K562 (cell line): ENCODE measurements around the gene MMUT. TPM values are rescaled to one million over a fixed set of nuclear protein-coding genes. Genes with fewer than 3 reads are reported as not detected.

ENCODE experiments used
- ATAC-seq: fragments of 200-7000 bp; cut with Tn5 transposase; 3 replicates; pipeline ENCODE4 v1.9.1; 2020; ENCODE audit warnings: moderate library complexity
- Bru-seq: library from RNA; stranded (reverse); fragments of 400-500 nt; gene quantifications from one replicate; lab custom pipeline; 2021; lab: Mats Ljungman, UMichigan
- BruChase-seq, 2 experiments: library from RNA; stranded (reverse); fragments of 400-500 nt; gene quantifications; one replicate each; lab custom pipeline; 2021; lab: Mats Ljungman, UMichigan
- BruUV-seq: library from RNA; stranded (reverse); fragments of 400-500 nt; replicated peaks from 2 replicates; lab custom pipeline; 2021; lab: Mats Ljungman, UMichigan
- CTCF ChIA-PET: fragments of 300-600 bp; formaldehyde crosslinking; extraction: SDS; loops from one replicate; lab custom pipeline; 2021; ENCODE audit warnings: low intra/inter-chr PET ratio; lab: Yijun Ruan, JAX
- POLR2A ChIA-PET: fragments of 300-600, 350-650 bp; sonication (Branson Sonifier 250); formaldehyde crosslinking; extraction: SDS; loops from one replicate; lab custom pipeline; 2021; ENCODE audit warnings: antibody characterized with exemption, inconsistent platforms; lab: Yijun Ruan, JAX
- DNase-seq, 4 experiments: peaks; one replicate each; pipeline versions ENCODE4 v3.0.0 to v3.0.0-alpha.2; 2011 to 2018; ENCODE audit warnings: low spot score in 3 of 4, mixed read lengths in 3 of 4; ENCODE audit errors: extremely low read depth in 1 of 4
- FAIRE-seq: peaks from 2 replicates; lab custom pipeline; 2011; peaks lifted over from hg19 to GRCh38; lab: Jason Lieb, UNC
- H2AFZ ChIP-seq: 2 replicates; pipeline ENCODE4 v1.6.0; 2011; ENCODE audit warnings: low read depth, low read length, control low read depth, inconsistent platforms
- H3K27ac ChIP-seq: fragments of 200-600 bp; 3 replicates; pipeline ENCODE4 v1.8.0; 2011; ENCODE audit warnings: low read depth, mild to moderate bottlenecking, control low read depth, inconsistent platforms, low read length, moderate library complexity, mixed read lengths; ENCODE audit errors: extremely low read depth
- H3K27me3 ChIP-seq, 2 experiments: fragments of 300-600 bp in 1 of 2; 2 replicates in 1 of 2; 3 replicates in 1 of 2; pipeline versions ENCODE4 v1.6.0 to v1.8.0; 2011; ENCODE audit warnings: inconsistent platforms in 2 of 2, low read length in 2 of 2, mild to moderate bottlenecking in 1 of 2, mixed read lengths in 1 of 2, moderate library complexity in 1 of 2; ENCODE audit not compliant: control insufficient read depth in 2 of 2, insufficient read depth in 2 of 2
- H3K36me3 ChIP-seq: fragments of 300-600 bp; 3 replicates; pipeline ENCODE4 v1.8.0; 2011; ENCODE audit warnings: mild to moderate bottlenecking, low read length, inconsistent platforms; ENCODE audit not compliant: control insufficient read depth, insufficient read depth
- H3K4me1 ChIP-seq, 2 experiments: fragments of 200-600 bp in 1 of 2; replicated peaks in 1 of 2; 2 replicates in 1 of 2; 3 replicates in 1 of 2; pipeline versions ENCODE4 v1.5.1 to v1.8.0; 2011; ENCODE audit warnings: inconsistent platforms in 2 of 2, low read length in 2 of 2, mild to moderate bottlenecking in 1 of 2, mixed read lengths in 1 of 2, moderate library complexity in 1 of 2; ENCODE audit not compliant: control insufficient read depth in 2 of 2, insufficient read depth in 2 of 2
- H3K4me2 ChIP-seq: 2 replicates; pipeline ENCODE4 v1.6.1; 2011; ENCODE audit warnings: low read length, control low read depth, inconsistent platforms, mixed read lengths; ENCODE audit not compliant: insufficient read depth
- H3K4me3 ChIP-seq: fragments of 200-600 bp; sonication (generic), shearing (Covaris generic); 2 replicates; pipeline ENCODE4 v1.5.1; 2016; ENCODE audit warnings: control low read depth, inconsistent platforms
- H3K79me2 ChIP-seq: fragments of 200-600 bp; 3 replicates; pipeline ENCODE4 v1.8.0; 2011; ENCODE audit warnings: low read length, inconsistent platforms; ENCODE audit not compliant: control insufficient read depth, insufficient read depth
- H3K9ac ChIP-seq, 2 experiments: 2 replicates each; pipeline versions ENCODE4 v1.6.0 to v1.6.1; 2011; ENCODE audit warnings: low read depth in 2 of 2, low read length in 2 of 2, control low read depth in 1 of 2, inconsistent platforms in 1 of 2, mild to moderate bottlenecking in 1 of 2, mixed read lengths in 1 of 2; ENCODE audit not compliant: insufficient read depth in 1 of 2
- H3K9me1 ChIP-seq: one replicate; pipeline ENCODE4 v1.6.0; 2011; ENCODE audit warnings: inconsistent platforms, mild to moderate bottlenecking, low read length, moderate library complexity; ENCODE audit not compliant: control insufficient read depth, insufficient read depth
- H3K9me3 ChIP-seq: replicated peaks from 2 replicates; pipeline ENCODE4 v1.5.1; 2011; ENCODE audit warnings: low read depth, low read length, inconsistent platforms; ENCODE audit not compliant: control insufficient read depth, insufficient read depth
- H4K20me1 ChIP-seq: replicated peaks from 2 replicates; pipeline ENCODE4 v1.6.1; 2011; ENCODE audit warnings: low read length, inconsistent platforms, mixed read lengths; ENCODE audit not compliant: control insufficient read depth, insufficient read depth
- ARNT ChIP-seq, 2 experiments: fragments of 450-650 bp; IDR thresholded peaks; 2 replicates each; pipeline ENCODE4 v1.6.1; 2016; ENCODE audit warnings: mild to moderate bottlenecking in 1 of 2
- ETS2 ChIP-seq: IDR thresholded peaks from 2 replicates; pipeline ENCODE4 v1.6.1; 2016; ENCODE audit warnings: borderline replicate concordance, missing genetic modification characterization, mild to moderate bottlenecking, moderate library complexity, missing compliant biosample characterization; ENCODE audit not compliant: poor library complexity, severe bottlenecking
- HOXB6 ChIP-seq: fragments of 250-450 bp; sonication (Bioruptor Pico); IDR thresholded peaks from 2 replicates; pipeline ENCODE4 v1.5.1; 2022; ENCODE audit warnings: mild to moderate bottlenecking, borderline replicate concordance
- KDM4B ChIP-seq, 2 experiments: fragments of 450-650 bp in 1 of 2; sonication (generic) in 1 of 2; IDR thresholded peaks; 2 replicates each; pipeline ENCODE4 v1.6.1; 2016 to 2017; ENCODE audit warnings: borderline replicate concordance in 2 of 2, antibody characterized with exemption in 1 of 2, low read depth in 1 of 2, mild to moderate bottlenecking in 1 of 2
- KLF10 ChIP-seq: fragments of 250-450 bp; sonication (Bioruptor Pico); IDR thresholded peaks from 2 replicates; pipeline ENCODE4 v1.6.1; 2021; ENCODE audit warnings: matching md5 sums
- NR2C1 ChIP-seq, 2 experiments: fragments of 450-650 bp; IDR thresholded peaks; 2 replicates each; pipeline ENCODE4 v1.6.1; 2017; ENCODE audit warnings: mild to moderate bottlenecking in 2 of 2, antibody characterized with exemption in 1 of 2, inconsistent platforms in 1 of 2, missing compliant biosample characterization in 1 of 2, missing genetic modification characterization in 1 of 2
- SIN3B ChIP-seq: fragments of 450-650 bp; IDR thresholded peaks from 2 replicates; pipeline ENCODE4 v1.6.1; 2017; ENCODE audit warnings: low read depth, mild to moderate bottlenecking, moderate library complexity
- WGBS: fragments of 100-300 bp; shearing (Covaris generic); methylation state at CpG from one replicate; pipeline ENCODE4 v1.1.6; 2016; ENCODE audit warnings: low coverage, mixed read lengths; ENCODE audit not compliant: insufficient coverage; ENCODE audit errors: missing lambda C conversion rate; 5-methylcytosine and 5-hydroxymethylcytosine counted together
- in situ Hi-C: fragments of 300-500 bp; cut with MboI; formaldehyde crosslinking; loops from 4 replicates; pipeline ENCODE4 v1.15.0; 2018; ENCODE audit warnings: inconsistent platforms, mixed read lengths
- intact Hi-C: fragments of 100-400 bp; cut with micrococcal nuclease; formaldehyde crosslinking; loops from 2 replicates; pipeline ENCODE4 v1.14.2; 2022
- long read RNA-seq, 3 experiments: library from polyadenylated mRNA in 2 of 3; library from RNA in 1 of 3; unstranded in 2 of 3; stranded (forward) in 1 of 3; transcript quantifications; one replicate each; pipeline ENCODE4 v2.0.0, GENCODE V29; 2019 to 2022
- polyA minus RNA-seq, 3 experiments: library from RNA; depleted of rRNA, polyadenylated mRNA; stranded (reverse); fragments of >200 nt; gene quantifications; 2 replicates each; pipeline ENCODE4 v1.2.3, GENCODE V29; 2011
- polyA plus RNA-seq, 8 experiments: library from polyadenylated mRNA; depleted of rRNA in 4 of 8; stranded (reverse) in 5 of 8; unstranded in 3 of 8; fragments of >200 nt; fragmentation: Nextera tagmentation in 2 of 8; fragmentation: Illumina TruSeq in 1 of 8; extraction: Ambion mirVana in 2 of 8; extraction: Trizol in 1 of 8; gene quantifications; 2 replicates each; pipeline versions ENCODE4 v1.2.1 to v1.2.3, GENCODE V29; 2011 to 2014; ENCODE audit warnings: inconsistent platforms in 1 of 8, missing spikeins in 1 of 8
- total RNA-seq, 7 experiments: library from RNA; depleted of rRNA in 6 of 7; stranded (reverse); fragments of >200 nt in 6 of 7; fragmentation: Illumina TruSeq in 2 of 7; extraction: Trizol in 2 of 7; gene quantifications; 2 replicates each; pipeline versions ENCODE4 v1.2.1 to v1.2.3, GENCODE V29; 2011 to 2021; ENCODE audit warnings: low replicate concordance in 1 of 7
- TF ChIP-seq, protein P1 (sequence below): fragments of 450-650 bp; formaldehyde crosslinking; IDR thresholded peaks from 2 replicates; pipeline ENCODE4 v1.4.0; 2020; ENCODE audit warnings: mild to moderate bottlenecking, moderate library complexity
- TF ChIP-seq, protein P2 (sequence below): sonication (generic); formaldehyde crosslinking; IDR thresholded peaks from 2 replicates; pipeline ENCODE4 v1.8.0; 2022; ENCODE audit warnings: mild to moderate bottlenecking, missing genetic modification reagents
- TF ChIP-seq, protein P3 (sequence below): fragments of 450-650 bp; formaldehyde crosslinking; IDR thresholded peaks from 2 replicates; pipeline ENCODE4 v1.4.0; 2020; ENCODE audit warnings: mild to moderate bottlenecking, moderate library complexity

MMUT gene
- 6.4 and 14.7 TPM in 2 replicates for total RNA-seq (2011; cell fraction: chromatin; rRNA removed; ENCODE audit: low replicate concordance)
- 3.7 and 5.0 TPM in 2 replicates for total RNA-seq (2011; cell fraction: nucleolus; rRNA removed)
- 6.0 and 6.5 TPM in 2 replicates for total RNA-seq (2011; cell fraction: nucleoplasm; rRNA removed)
- total RNA-seq (2014; rRNA removed): 7.1 and 8.2 TPM in 2 replicates
- 17.9 and 20.4 TPM in 2 replicates for total RNA-seq (2014; rRNA removed; fragmentation: Illumina TruSeq; extraction: Trizol)
- total RNA-seq (2015; rRNA removed; fragmentation: Illumina TruSeq; extraction: Trizol): 10.7 and 11.4 TPM in 2 replicates
- total RNA-seq (2021): 15.5 and 16.0 TPM in 2 replicates
- 20.0 and 26.2 TPM in 2 replicates for polyA plus RNA-seq (2011; rRNA removed)
- polyA plus RNA-seq (2011; cell fraction: cytosol; rRNA removed): 5.2 and 9.4 TPM in 2 replicates
- 15.5 and 27.7 TPM in 2 replicates for polyA plus RNA-seq (2011; cell fraction: nucleus; rRNA removed)
- 13.3 and 17.6 TPM in 2 replicates for polyA plus RNA-seq (2012)
- 14.0 and 15.5 TPM in 2 replicates for polyA plus RNA-seq (2014; fragmentation: Illumina TruSeq; extraction: Trizol)
- 10 to 100 TPM; 21.0 to 26.4 TPM for polyA plus RNA-seq (2014; fragmentation: Nextera tagmentation; extraction: Ambion mirVana)
- 14.1 and 14.8 TPM in 2 replicates for polyA plus RNA-seq (2014; rRNA removed)
- 33.0 and 34.6 TPM in 2 replicates for polyA minus RNA-seq (2011; rRNA and poly(A)+ RNA removed)
- 6.9 and 10.3 TPM in 2 replicates for polyA minus RNA-seq (2011; cell fraction: cytosol; rRNA and poly(A)+ RNA removed)
- 9.2 and 22.4 TPM in 2 replicates for polyA minus RNA-seq (2011; cell fraction: nucleus; rRNA and poly(A)+ RNA removed)
- Bru-seq, nascent RNA: percentile 75 among the genes with signal in this experiment
- percentile 78 among the genes with signal in this experiment for BruChase-seq, experiment 1, labeled RNA remaining after a 2-hour chase
- BruChase-seq, experiment 2, labeled RNA remaining after a 6-hour chase: percentile 79 among the genes with signal in this experiment
- long read RNA-seq, experiment 1, transcript MUT-201 (13 exons, 3,749 nt): major isoform, 104 of 148 reads
- long read RNA-seq, experiment 1, partial matches to known transcripts: 9 of 148 reads
- long read RNA-seq, experiment 1, other reads (novel, unspliced or antisense): 35 of 148 reads
- long read RNA-seq, experiment 2, transcript MUT-201 (13 exons, 3,749 nt): major isoform, 5 of 13 reads
- long read RNA-seq, experiment 2, partial matches to known transcripts: 4 of 13 reads
- long read RNA-seq, experiment 2, other reads (novel, unspliced or antisense): 4 of 13 reads
- long read RNA-seq, experiment 3, transcript MUT-201 (13 exons, 3,749 nt): major isoform, 14 of 24 reads
- long read RNA-seq, experiment 3, partial matches to known transcripts: 4 of 24 reads
- long read RNA-seq, experiment 3, other reads (novel, unspliced or antisense): 6 of 24 reads

- no peaks in the 10 kb centered on the region for H3K27me3 ChIP-seq
- CTCF ChIA-PET: no interaction called here
- intact Hi-C loops: loop anchor here (5.0 kb wide), 2 partner anchors 144 to 274 kb away; no protein-coding TSS in a partner anchor
- TF ChIP-seq, protein P1, sequence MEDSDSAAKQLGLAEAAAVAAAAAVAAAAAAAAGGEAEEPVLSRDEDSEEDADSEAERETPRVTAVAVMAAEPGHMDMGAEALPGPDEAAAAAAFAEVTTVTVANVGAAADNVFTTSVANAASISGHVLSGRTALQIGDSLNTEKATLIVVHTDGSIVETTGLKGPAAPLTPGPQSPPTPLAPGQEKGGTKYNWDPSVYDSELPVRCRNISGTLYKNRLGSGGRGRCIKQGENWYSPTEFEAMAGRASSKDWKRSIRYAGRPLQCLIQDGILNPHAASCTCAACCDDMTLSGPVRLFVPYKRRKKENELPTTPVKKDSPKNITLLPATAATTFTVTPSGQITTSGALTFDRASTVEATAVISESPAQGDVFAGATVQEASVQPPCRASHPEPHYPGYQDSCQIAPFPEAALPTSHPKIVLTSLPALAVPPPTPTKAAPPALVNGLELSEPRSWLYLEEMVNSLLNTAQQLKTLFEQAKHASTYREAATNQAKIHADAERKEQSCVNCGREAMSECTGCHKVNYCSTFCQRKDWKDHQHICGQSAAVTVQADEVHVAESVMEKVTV: no peak
- TF ChIP-seq ARNT (IDR thresholded peaks at IDR 0.05) (no peak), ETS2 (tag) (no peak), KDM4B (IDR thresholded peaks at IDR 0.05; ENCODE audit: borderline replicate concordance in 2 of 2, low read depth in 1 of 2) (no peak; a peak in 1 of 4 replicates), KLF10 (no peak), SIN3B (peak; percentile 94), NR2C1 (IDR thresholded peaks at IDR 0.05) (peak; percentile 87), NR2C1 (tag; IDR thresholded peaks at IDR 0.05) (peak; percentile 91), HOXB6 (CRISPR knock-in tag) (no peak)
- TF ChIP-seq, protein P2, sequence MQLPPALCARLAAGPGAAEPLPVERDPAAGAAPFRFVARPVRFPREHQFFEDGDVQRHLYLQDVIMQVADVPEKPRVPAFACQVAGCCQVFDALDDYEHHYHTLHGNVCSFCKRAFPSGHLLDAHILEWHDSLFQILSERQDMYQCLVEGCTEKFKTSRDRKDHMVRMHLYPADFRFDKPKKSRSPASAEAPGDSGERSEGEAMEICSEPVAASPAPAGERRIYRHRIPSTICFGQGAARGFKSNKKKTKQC (CRISPR knock-in tag): peak; percentile 79; the same call in 1 of the 2 replicates
- TF ChIP-seq, protein P3, sequence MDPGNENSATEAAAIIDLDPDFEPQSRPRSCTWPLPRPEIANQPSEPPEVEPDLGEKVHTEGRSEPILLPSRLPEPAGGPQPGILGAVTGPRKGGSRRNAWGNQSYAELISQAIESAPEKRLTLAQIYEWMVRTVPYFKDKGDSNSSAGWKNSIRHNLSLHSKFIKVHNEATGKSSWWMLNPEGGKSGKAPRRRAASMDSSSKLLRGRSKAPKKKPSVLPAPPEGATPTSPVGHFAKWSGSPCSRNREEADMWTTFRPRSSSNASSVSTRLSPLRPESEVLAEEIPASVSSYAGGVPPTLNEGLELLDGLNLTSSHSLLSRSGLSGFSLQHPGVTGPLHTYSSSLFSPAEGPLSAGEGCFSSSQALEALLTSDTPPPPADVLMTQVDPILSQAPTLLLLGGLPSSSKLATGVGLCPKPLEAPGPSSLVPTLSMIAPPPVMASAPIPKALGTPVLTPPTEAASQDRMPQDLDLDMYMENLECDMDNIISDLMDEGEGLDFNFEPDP (CRISPR knock-in tag): no peak
These were observed at the start of gene MMUT, which contains the start of gene CENPQ for GRCh38 chr6:49462927-49463611. Gene MMUT (minus strand): TSS chr6:49463253. CDS start chr6:49459466, 3,787 bp downstream. Gene CENPQ (plus strand): TSS chr6:49463370. CDS start chr6:49470177, 6,807 bp downstream.

More at GRCh38 chr6:49462927-49463611, at the start of gene MMUT, which contains the start of gene CENPQ:
- Histone ChIP-seq H3K9ac (peak within 1 kb of the TSS; percentile 88 to 91), H2AFZ (peak within 1 kb of the TSS; percentile 97), H3K27ac (peak within 1 kb of the TSS; percentile 85), H3K4me3 (peak within 1 kb of the TSS; percentile 74), H3K4me2 (peak within 1 kb of the TSS; percentile 98), H3K9me1 (no peaks in the 10 kb centered on the region), H4K20me1 (no peaks in the 10 kb centered on the region), H3K79me2 (peaks cover 64% of the 10 kb centered on the region), H3K36me3 (peaks cover 7% of the 10 kb centered on the region; the same call in 2 of the 3 replicates), H3K4me1 (peaks cover 0 to 8% of the 10 kb centered on the region in 2 experiments; a peak in 2 of 5 replicates), H3K9me3 (no peaks in the 10 kb centered on the region)
- no TSS peak for BruUV-seq
- POLR2A ChIA-PET: interaction anchor here (1.3 kb wide), 1 partner anchor 14 kb away, joined by 4 read pairs; no protein-coding TSS in a partner anchor
- in situ Hi-C loops: no loop called here
- FAIRE-seq (peak; percentile 98), DNase-seq (peak; percentile 97 to 99 (median 97)), ATAC-seq (peak; percentile 99)
- WGBS: under 1% methylated on average over 37 of the region's 37 CpGs
